ENCODE data around the gene AK8.
"Not testable (repeated sequence)": the region's sequence is repeated elsewhere in the genome, so short reads cannot be mapped to it uniquely, and the experiment has no call there.

The AK8 gene

GRCh38 chr9:132797861-132798659 lies 80.0 kb downstream of the AK8 start:
- no peak for DNase-seq (ENCODE audit: low read depth in 2 of 2)

GRCh38 chr9:132795511-132796303 lies 82.4 kb downstream of the AK8 start:
- no peak for DNase-seq (ENCODE audit: low read depth in 2 of 2)

- no peak for DNase-seq (ENCODE audit: low read depth in 2 of 2)
Measured at GRCh38 chr9:132794730-132795380, 83.2 kb downstream of the AK8 start.

GRCh38 chr9:132793606-132794580 lies 84.2 kb downstream of the AK8 start:
- no peak for DNase-seq (ENCODE audit: low read depth in 2 of 2)

- no peak for DNase-seq (ENCODE audit: low read depth in 2 of 2)
Measured at GRCh38 chr9:132792547-132792946, 85.5 kb downstream of the AK8 start.

- no peak for DNase-seq (ENCODE audit: low read depth in 2 of 2)
Measured at GRCh38 chr9:132791699-132792240, 86.3 kb downstream of the AK8 start.

GRCh38 chr9:132789719-132790118 lies 88.4 kb downstream of the AK8 start:
- no peak for DNase-seq (ENCODE audit: low read depth in 2 of 2)

GRCh38 chr9:132788378-132788777 lies 89.7 kb downstream of the AK8 start:
- DNase-seq (ENCODE audit: low read depth in 2 of 2) = no peak

- DNase-seq (ENCODE audit: low read depth in 2 of 2) = no peak
Measured at GRCh38 chr9:132787748-132788159, 90.3 kb downstream of the AK8 start.

- DNase-seq (ENCODE audit: low read depth in 2 of 2) = no peak
Measured at GRCh38 chr9:132784286-132784830, 93.7 kb downstream of the AK8 start.

GRCh38 chr9:132783006-132783405 lies 95.1 kb downstream of the AK8 start:
- no peak for DNase-seq (ENCODE audit: low read depth in 2 of 2)

- no peak for DNase-seq (ENCODE audit: low read depth in 2 of 2)
Measured at GRCh38 chr9:132782037-132782436, 96.0 kb downstream of the AK8 start.

- no peak for DNase-seq (ENCODE audit: low read depth in 2 of 2)
Measured at GRCh38 chr9:132780230-132781007, 97.7 kb downstream of the AK8 start.

- DNase-seq (ENCODE audit: low read depth in 2 of 2) = no peak
Measured at GRCh38 chr9:132776891-132777290, 101.2 kb downstream of the AK8 start.

- no peak for DNase-seq (ENCODE audit: low read depth in 2 of 2)
Measured at GRCh38 chr9:132776268-132776667, 101.8 kb downstream of the AK8 start.

GRCh38 chr9:132775720-132776119 lies 102.4 kb downstream of the AK8 start:
- DNase-seq (ENCODE audit: low read depth in 2 of 2) = no peak

- DNase-seq (ENCODE audit: low read depth in 2 of 2) = no peak
Measured at GRCh38 chr9:132774886-132775285, 103.2 kb downstream of the AK8 start.

- no peak for DNase-seq (ENCODE audit: low read depth in 2 of 2)
Measured at GRCh38 chr9:132773764-132774339, 104.2 kb downstream of the AK8 start.

GRCh38 chr9:132773093-132773492 lies 105.0 kb downstream of the AK8 start:
- DNase-seq (ENCODE audit: low read depth in 2 of 2) = no peak

GRCh38 chr9:132771752-132772151 lies 106.3 kb downstream of the AK8 start:
- not testable (repeated sequence) for DNase-seq (ENCODE audit: low read depth in 2 of 2)
